Keratinocyte (primary cell): Measurements from ENCODE around the gene SLC6A3. TPM values are rescaled to one million over a fixed set of nuclear protein-coding genes. Genes with fewer than 3 reads are reported as not detected.

Source experiments
- DNase-seq: peaks from one replicate; pipeline ENCODE4 v3.0.0-alpha.2; 2011; ENCODE audit warnings: low read depth, missing footprints, low spot score
- FAIRE-seq: peaks from 2 replicates; lab custom pipeline; 2011; peaks lifted over from hg19 to GRCh38; lab: Jason Lieb, UNC
- H2AFZ ChIP-seq: 2 replicates; pipeline ENCODE4 v1.6.0; 2012; ENCODE audit warnings: low read length, control low read depth, inconsistent platforms; ENCODE audit not compliant: control insufficient read depth
- H3K27ac ChIP-seq: 2 replicates; pipeline ENCODE4 v1.5.1; 2011; ENCODE audit warnings: low read length; ENCODE audit not compliant: control insufficient read depth, insufficient read depth
- H3K27me3 ChIP-seq: 3 replicates; pipeline ENCODE4 v1.6.0; 2011; ENCODE audit warnings: low read length; ENCODE audit not compliant: control insufficient read depth, insufficient read depth; ENCODE audit errors: extremely low read depth
- H3K36me3 ChIP-seq, 2 experiments: 2 replicates in 1 of 2; 3 replicates in 1 of 2; pipeline ENCODE4 v1.5.1; 2011; ENCODE audit warnings: low read length in 2 of 2, mild to moderate bottlenecking in 1 of 2; ENCODE audit not compliant: control insufficient read depth in 2 of 2, insufficient read depth in 2 of 2; ENCODE audit errors: extremely low read depth in 1 of 2
- H3K4me1 ChIP-seq: 3 replicates; pipeline ENCODE4 v1.5.1; 2011; ENCODE audit warnings: low read length; ENCODE audit not compliant: control insufficient read depth, insufficient read depth; ENCODE audit errors: extremely low read depth
- H3K4me2 ChIP-seq: 3 replicates; pipeline ENCODE4 v1.6.0; 2011; ENCODE audit warnings: low read depth, low read length; ENCODE audit not compliant: control insufficient read depth, insufficient read depth; ENCODE audit errors: extremely low read depth
- H3K4me3 ChIP-seq, 3 experiments: fragments of 200-600 bp in 1 of 3; sonication (generic) in 1 of 3; 2 replicates in 2 of 3; 3 replicates in 1 of 3; pipeline ENCODE4 v1.5.1; 2011 to 2016; ENCODE audit warnings: low read length in 3 of 3, mild to moderate bottlenecking in 3 of 3, control low read depth in 2 of 3, inconsistent platforms in 1 of 3, low read depth in 1 of 3, mixed read lengths in 1 of 3, mixed run types in 1 of 3, moderate library complexity in 1 of 3; ENCODE audit not compliant: control insufficient read depth in 2 of 3, insufficient read depth in 2 of 3; ENCODE audit errors: extremely low read depth in 1 of 3
- H3K79me2 ChIP-seq: 2 replicates; pipeline ENCODE4 v1.6.0; 2012; ENCODE audit warnings: low read length; ENCODE audit not compliant: control insufficient read depth, insufficient read depth
- H3K9ac ChIP-seq: 3 replicates; pipeline ENCODE4 v1.6.0; 2011; ENCODE audit warnings: low read length; ENCODE audit not compliant: control insufficient read depth, insufficient read depth; ENCODE audit errors: extremely low read depth
- H3K9me1 ChIP-seq: 3 replicates; pipeline ENCODE4 v1.6.0; 2011; ENCODE audit warnings: low read length; ENCODE audit not compliant: control insufficient read depth, insufficient read depth; ENCODE audit errors: extremely low read depth
- H3K9me3 ChIP-seq: 2 replicates; pipeline ENCODE4 v1.5.1; 2012; ENCODE audit warnings: low read depth, low read length; ENCODE audit not compliant: control insufficient read depth
- H4K20me1 ChIP-seq: 3 replicates; pipeline ENCODE4 v1.6.0; 2011; ENCODE audit warnings: low read length; ENCODE audit not compliant: control insufficient read depth, insufficient read depth; ENCODE audit errors: extremely low read depth
- CTCF ChIP-seq, 3 experiments: IDR thresholded peaks in 1 of 3; conservative IDR thresholded peaks in 1 of 3; optimal IDR thresholded peaks in 1 of 3; 2 replicates in 2 of 3; 3 replicates in 1 of 3; pipeline versions ENCODE3 to v1.5.1; 2011; ENCODE audit warnings: low read length in 3 of 3, mild to moderate bottlenecking in 3 of 3, moderate library complexity in 2 of 3, control low read depth in 1 of 3, inconsistent platforms in 1 of 3; ENCODE audit not compliant: insufficient read depth in 2 of 3; ENCODE audit errors: extremely low read depth in 1 of 3
- EZH2 ChIP-seq: IDR thresholded peaks from one replicate; pipeline ENCODE4 v1.6.1; 2012; ENCODE audit warnings: inconsistent platforms, mild to moderate bottlenecking, low read length, moderate library complexity
- dilution Hi-C: fragments of 300-500 bp; cut with MboI; formaldehyde crosslinking; loops from one replicate; pipeline ENCODE4 v1.7.0; 2020; ENCODE audit warnings: low sequenced_read_pairs; ENCODE audit not compliant: extremely low pct_ligation_motif_present
- polyA plus RNA-seq, 5 experiments: library from polyadenylated mRNA; depleted of rRNA in 3 of 5; stranded (reverse) in 3 of 5; stranded (forward) in 1 of 5; unstranded in 1 of 5; fragments of >200 nt; gene quantifications; 1 replicate in 1 of 5; 2 replicates in 3 of 5; 3 replicates in 1 of 5; pipeline versions ENCODE4 v1.2.1 to v1.2.3, GENCODE V29; 2011 to 2012; ENCODE audit warnings: missing spikeins in 2 of 5, low read depth in 1 of 5, low replicate concordance in 1 of 5

SLC6A3 gene
- polyA plus RNA-seq, 1 donor (not counting 4 experiments of a cell fraction or from before 2014, with no cell fraction given): 0.03 TPM

GRCh38 chr5:1490376-1490775, 45.1 kb upstream of the SLC6A3 start:
- dilution Hi-C loops: no loop called here
- FAIRE-seq: no peak
- Histone ChIP-seq H3K9ac (no peak overlapping the region), H3K27ac (no peak overlapping the region), H4K20me1 (peaks cover 3% of the 10 kb centered on the region), H3K27me3 (no peaks in the 10 kb centered on the region), H3K79me2 (peaks cover 2% of the 10 kb centered on the region), H2AFZ (no peak overlapping the region), H3K9me3 (no peaks in the 10 kb centered on the region), H3K36me3 (peaks cover 27 to 33% of the 10 kb centered on the region in 2 experiments), H3K9me1 (no peaks in the 10 kb centered on the region), H3K4me1 (no peaks in the 10 kb centered on the region), H3K4me2 (no peak overlapping the region), H3K4me3 (no peak overlapping the region)
- TF ChIP-seq CTCF (optimal IDR thresholded peaks at IDR 0.05 in 1 of 3, IDR thresholded peaks at IDR 0.05 in 1 of 3, conservative IDR thresholded peaks at IDR 0.05 in 1 of 3; ENCODE audit: extremely low read depth in 1 of 3, insufficient read depth in 2 of 3, low read length in 3 of 3) (no peak), EZH2 (no peak)
- DNase-seq: no peak

- Histone ChIP-seq H3K9ac (no peak overlapping the region), H3K9me3 (no peaks in the 10 kb centered on the region), H2AFZ (no peak overlapping the region), H3K79me2 (peaks cover 2% of the 10 kb centered on the region), H3K4me1 (no peaks in the 10 kb centered on the region), H4K20me1 (peaks cover 3% of the 10 kb centered on the region), H3K9me1 (no peaks in the 10 kb centered on the region), H3K4me2 (no peak overlapping the region), H3K27me3 (no peaks in the 10 kb centered on the region), H3K36me3 (peaks cover 30 to 32% of the 10 kb centered on the region in 2 experiments), H3K27ac (no peak overlapping the region), H3K4me3 (no peak overlapping the region)
- dilution Hi-C loops: no loop called here
- TF ChIP-seq CTCF (optimal IDR thresholded peaks at IDR 0.05 in 1 of 3, IDR thresholded peaks at IDR 0.05 in 1 of 3, conservative IDR thresholded peaks at IDR 0.05 in 1 of 3; ENCODE audit: extremely low read depth in 1 of 3, insufficient read depth in 2 of 3, low read length in 3 of 3): no peak
- TF ChIP-seq EZH2: no peak
- DNase-seq: no peak
- no peak for FAIRE-seq
Observed at GRCh38 chr5:1489754-1490153, 44.5 kb upstream of the SLC6A3 start.
